Endothelial cell of umbilical vein (primary cell): ENCODE results near the gene EPS15. TPM values are rescaled to one million over a fixed set of nuclear protein-coding genes. Genes with fewer than 3 reads are reported as not detected.
A peak's percentile ranks its signal among the peaks of the same experiment; 100 is the strongest.

ENCODE experiments used
- BruUV-seq: library from RNA; stranded (reverse); fragments of 400-500 nt; replicated peaks from 2 replicates; lab custom pipeline; 2021; lab: Mats Ljungman, UMichigan
- CTCF ChIA-PET: fragments of 300-600, 350-600 bp; sonication (Branson Sonifier 250); formaldehyde crosslinking; loops from one replicate; lab custom pipeline; 2021; ENCODE audit warnings: antibody characterized with exemption, inconsistent platforms; lab: Charles Lee
- POLR2A ChIA-PET: fragments of 300-600, 350-600 bp; sonication (Branson Sonifier 250); formaldehyde crosslinking; loops from one replicate; lab custom pipeline; 2021; ENCODE audit warnings: antibody characterized with exemption, inconsistent platforms; lab: Charles Lee
- DNase-seq: peaks from one replicate; pipeline ENCODE4 v3.0.0-alpha.2; 2011; ENCODE audit warnings: low read depth, low spot score
- FAIRE-seq: peaks from 2 replicates; lab custom pipeline; 2011; peaks lifted over from hg19 to GRCh38; lab: Jason Lieb, UNC
- H2AFZ ChIP-seq: 2 replicates; pipeline ENCODE4 v1.6.0; 2012; ENCODE audit warnings: low read depth, low read length, control low read depth, inconsistent platforms
- H3K27ac ChIP-seq: 2 replicates; pipeline ENCODE4 v1.5.1; 2011; ENCODE audit warnings: low read depth, mild to moderate bottlenecking, control low read depth, low read length, moderate library complexity; ENCODE audit not compliant: insufficient read depth
- H3K27me3 ChIP-seq, 2 experiments: 2 replicates each; pipeline versions ENCODE4 v1.6.0 to v1.6.1; 2011; ENCODE audit warnings: low read length in 2 of 2, mixed read lengths in 1 of 2; ENCODE audit not compliant: control insufficient read depth in 2 of 2, insufficient read depth in 2 of 2
- H3K36me3 ChIP-seq, 2 experiments: 2 replicates in 1 of 2; 3 replicates in 1 of 2; pipeline ENCODE4 v1.5.1; 2011; ENCODE audit warnings: low read length in 2 of 2, mild to moderate bottlenecking in 1 of 2, moderate library complexity in 1 of 2; ENCODE audit not compliant: control insufficient read depth in 2 of 2, insufficient read depth in 2 of 2; ENCODE audit errors: extremely low read depth in 1 of 2
- H3K4me1 ChIP-seq: 3 replicates; pipeline ENCODE4 v1.5.1; 2011; ENCODE audit warnings: mild to moderate bottlenecking, low read length; ENCODE audit not compliant: control insufficient read depth, insufficient read depth; ENCODE audit errors: extremely low read depth
- H3K4me2 ChIP-seq: 2 replicates; pipeline ENCODE4 v1.6.1; 2011; ENCODE audit warnings: low read length, control low read depth, mixed read lengths; ENCODE audit not compliant: insufficient read depth
- H3K4me3 ChIP-seq, 3 experiments: fragments of 200-600 bp in 1 of 3; sonication (generic), shearing (Covaris generic) in 1 of 3; replicated peaks in 1 of 3; 2 replicates each; pipeline ENCODE4 v1.5.1; 2011 to 2016; ENCODE audit warnings: control low read depth in 3 of 3, low read length in 3 of 3, mild to moderate bottlenecking in 2 of 3, inconsistent platforms in 1 of 3, low read depth in 1 of 3, moderate library complexity in 1 of 3; ENCODE audit not compliant: insufficient read depth in 1 of 3
- H3K79me2 ChIP-seq: 2 replicates; pipeline ENCODE4 v1.6.0; 2012; ENCODE audit warnings: low read length, inconsistent platforms; ENCODE audit not compliant: control insufficient read depth, insufficient read depth
- H3K9ac ChIP-seq: replicated peaks from 2 replicates; pipeline ENCODE3; 2011; ENCODE audit warnings: low read length, control low read depth; ENCODE audit not compliant: insufficient read depth; ENCODE audit errors: extremely low read depth
- H3K9me1 ChIP-seq: replicated peaks from 3 replicates; pipeline ENCODE4 v1.6.0; 2011; ENCODE audit warnings: mild to moderate bottlenecking, low read length; ENCODE audit not compliant: control insufficient read depth, insufficient read depth; ENCODE audit errors: extremely low read depth
- H3K9me3 ChIP-seq: replicated peaks from 2 replicates; pipeline ENCODE4 v1.5.1; 2012; ENCODE audit warnings: low read length, inconsistent platforms; ENCODE audit not compliant: control insufficient read depth, insufficient read depth
- H4K20me1 ChIP-seq: replicated peaks from 2 replicates; pipeline ENCODE3; 2011; ENCODE audit warnings: mild to moderate bottlenecking, low read length; ENCODE audit not compliant: control insufficient read depth, insufficient read depth; ENCODE audit errors: extremely low read depth
- EZH2 ChIP-seq: IDR thresholded peaks from 2 replicates; pipeline ENCODE4 v1.6.1; 2012; ENCODE audit warnings: borderline replicate concordance, low read depth, mild to moderate bottlenecking, moderate library complexity, low read length, inconsistent platforms; ENCODE audit not compliant: severe bottlenecking
- FOS ChIP-seq: IDR thresholded peaks from 2 replicates; pipeline ENCODE4 v1.6.1; 2011; ENCODE audit warnings: mild to moderate bottlenecking, low read length, moderate library complexity, borderline replicate concordance; ENCODE audit not compliant: insufficient read depth
- GATA2 ChIP-seq: IDR thresholded peaks from 2 replicates; pipeline ENCODE4 v1.7.0; 2011; ENCODE audit warnings: low read depth, mild to moderate bottlenecking, moderate library complexity, mixed read lengths, low read length; ENCODE audit not compliant: insufficient read length, insufficient read depth
- JUN ChIP-seq: IDR thresholded peaks from 2 replicates; pipeline ENCODE4 v1.6.1; 2011; ENCODE audit warnings: borderline replicate concordance, low read depth; ENCODE audit not compliant: insufficient read length, insufficient read depth
- MYC ChIP-seq: IDR thresholded peaks from one replicate; pipeline ENCODE4 v1.6.1; 2011; ENCODE audit warnings: mild to moderate bottlenecking, low read depth, low read length
- POLR2A ChIP-seq: IDR thresholded peaks from 2 replicates; pipeline ENCODE4 v1.6.1; 2012; ENCODE audit warnings: low read depth, mild to moderate bottlenecking, control low read depth, low read length
- POLR2AphosphoS5 ChIP-seq: IDR thresholded peaks from 2 replicates; pipeline ENCODE4 v1.6.1; 2012; ENCODE audit warnings: low read depth, mild to moderate bottlenecking, control low read depth, low read length, moderate library complexity; ENCODE audit not compliant: insufficient read depth
- dilution Hi-C: fragments of 300-500 bp; cut with MboI; formaldehyde crosslinking; loops from one replicate; pipeline ENCODE4 v1.15.0; 2019; ENCODE audit warnings: low sequenced_read_pairs; ENCODE audit not compliant: extremely low pct_ligation_motif_present
- intact Hi-C: fragments of 100-400 bp; cut with micrococcal nuclease; formaldehyde crosslinking; loops from one replicate; pipeline ENCODE4 v1.10.0; 2022
- polyA plus RNA-seq, 4 experiments: library from polyadenylated mRNA; depleted of rRNA in 3 of 4; stranded (reverse) in 3 of 4; unstranded in 1 of 4; fragments of >200 nt; gene quantifications; 2 replicates each; pipeline versions ENCODE4 v1.2.1 to v1.2.3, GENCODE V29; 2011 to 2012; ENCODE audit warnings: missing spikeins in 1 of 4
- total RNA-seq: library from RNA; stranded (reverse); gene quantifications from 2 replicates; pipeline ENCODE4 v1.2.3, GENCODE V29; 2021
- TF ChIP-seq, protein P1 (sequence below): IDR thresholded peaks from 2 replicates; pipeline ENCODE4 v1.6.1; 2011; ENCODE audit not compliant: insufficient read depth, insufficient read length
- TF ChIP-seq, protein P2 (sequence below), 2 donors: IDR thresholded peaks; 1 replicate in 1 of 2; 2 replicates in 1 of 2; pipeline ENCODE4 v1.5.1; 2011; ENCODE audit warnings: low read length in 2 of 2, mild to moderate bottlenecking in 2 of 2, moderate library complexity in 2 of 2, control low read depth in 1 of 2, inconsistent platforms in 1 of 2, low read depth in 1 of 2; ENCODE audit not compliant: insufficient read depth in 1 of 2; ENCODE audit errors: extremely low read depth in 1 of 2

EPS15 gene
- total and polyA plus RNA-seq, 2 donors (not counting 3 experiments of a cell fraction or from before 2014, with no cell fraction given), result 15.4 to 44.8 TPM

- no peak for FAIRE-seq
- no peak overlapping the region for H3K4me3 ChIP-seq
- no TSS peak for BruUV-seq
- no peaks in the 10 kb centered on the region for H3K27me3 ChIP-seq
- no peak overlapping the region for H3K27ac ChIP-seq
- intact Hi-C loops, result loop anchor here (5.0 kb wide), 1 partner anchor 99 kb away; no protein-coding TSS in a partner anchor
- peaks cover 31% of the 10 kb centered on the region for H3K4me1 ChIP-seq
- H3K9me1 ChIP-seq, result no peaks in the 10 kb centered on the region
- H3K4me2 ChIP-seq, result peak overlapping the region; percentile 62
- POLR2A ChIA-PET, result no interaction called here
- CTCF ChIA-PET, result interaction anchor here (0.5 kb wide), 1 partner anchor 75 kb away, joined by 4 read pairs; no protein-coding TSS in a partner anchor
- no peaks in the 10 kb centered on the region for H3K9me3 ChIP-seq
- no peaks in the 10 kb centered on the region for H3K36me3 ChIP-seq
- dilution Hi-C loops, result no loop called here
- peak; percentile 14 for DNase-seq
- H3K79me2 ChIP-seq, result peaks cover 67% of the 10 kb centered on the region
- no peak overlapping the region for H3K9ac ChIP-seq
- peaks cover 18% of the 10 kb centered on the region for H4K20me1 ChIP-seq
- H2AFZ ChIP-seq, result no peak overlapping the region
- TF ChIP-seq MYC, result no peak
- TF ChIP-seq, protein P1, sequence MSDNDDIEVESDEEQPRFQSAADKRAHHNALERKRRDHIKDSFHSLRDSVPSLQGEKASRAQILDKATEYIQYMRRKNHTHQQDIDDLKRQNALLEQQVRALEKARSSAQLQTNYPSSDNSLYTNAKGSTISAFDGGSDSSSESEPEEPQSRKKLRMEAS, result no peak
- no peak for TF ChIP-seq JUN
- no peak for TF ChIP-seq EZH2
- no peak for TF ChIP-seq FOS
- TF ChIP-seq, protein P2, sequence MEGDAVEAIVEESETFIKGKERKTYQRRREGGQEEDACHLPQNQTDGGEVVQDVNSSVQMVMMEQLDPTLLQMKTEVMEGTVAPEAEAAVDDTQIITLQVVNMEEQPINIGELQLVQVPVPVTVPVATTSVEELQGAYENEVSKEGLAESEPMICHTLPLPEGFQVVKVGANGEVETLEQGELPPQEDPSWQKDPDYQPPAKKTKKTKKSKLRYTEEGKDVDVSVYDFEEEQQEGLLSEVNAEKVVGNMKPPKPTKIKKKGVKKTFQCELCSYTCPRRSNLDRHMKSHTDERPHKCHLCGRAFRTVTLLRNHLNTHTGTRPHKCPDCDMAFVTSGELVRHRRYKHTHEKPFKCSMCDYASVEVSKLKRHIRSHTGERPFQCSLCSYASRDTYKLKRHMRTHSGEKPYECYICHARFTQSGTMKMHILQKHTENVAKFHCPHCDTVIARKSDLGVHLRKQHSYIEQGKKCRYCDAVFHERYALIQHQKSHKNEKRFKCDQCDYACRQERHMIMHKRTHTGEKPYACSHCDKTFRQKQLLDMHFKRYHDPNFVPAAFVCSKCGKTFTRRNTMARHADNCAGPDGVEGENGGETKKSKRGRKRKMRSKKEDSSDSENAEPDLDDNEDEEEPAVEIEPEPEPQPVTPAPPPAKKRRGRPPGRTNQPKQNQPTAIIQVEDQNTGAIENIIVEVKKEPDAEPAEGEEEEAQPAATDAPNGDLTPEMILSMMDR (IDR thresholded peaks at IDR 0.05; ENCODE audit: extremely low read depth in 1 of 2, insufficient read depth in 1 of 2, low read depth in 1 of 2, low read length in 2 of 2), result no peak
- no peak for TF ChIP-seq GATA2
- no peak for TF ChIP-seq POLR2AphosphoS5
- no peak for TF ChIP-seq POLR2A
Observed at GRCh38 chr1:51516649-51517158, 2.4 kb downstream of the EPS15 start.
